ENCODE data around the gene CPNE7. TPM values are rescaled to one million over a fixed set of nuclear protein-coding genes. Genes with fewer than 3 reads are reported as not detected.

Gene CPNE7
- total and polyA plus RNA-seq, 2 of the 4 experiments (the other 2 are of a cell fraction) = 5.4 to 17.4 TPM

DNA sequence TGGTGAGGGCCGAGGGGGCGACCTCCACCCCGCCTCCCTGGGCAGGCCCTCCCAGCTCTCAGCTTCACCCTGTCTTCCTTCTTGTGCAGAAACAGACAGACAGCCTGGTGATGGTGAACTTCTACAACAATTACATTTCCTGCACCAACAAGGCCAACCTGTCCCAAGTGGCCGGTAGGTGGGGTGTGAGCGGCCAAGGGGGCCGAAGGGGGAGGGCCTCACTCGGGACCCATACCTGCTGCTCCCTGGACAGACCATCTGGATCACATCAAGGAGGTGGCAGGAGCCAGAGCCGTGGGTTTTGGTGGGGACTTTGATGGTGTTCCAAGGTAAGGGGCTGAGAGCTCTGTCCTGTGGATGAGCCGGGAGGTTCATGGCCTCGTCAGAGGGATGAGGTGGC, 61.8 kb downstream of the CPNE7 start:
- H4K5ac ChIP-seq (ENCODE audit: low read depth, low read length) = no peak overlapping the region
- no peak overlapping the region for H3K14ac ChIP-seq (replicated peaks; ENCODE audit: low read depth, low read length)
- H3K79me1 ChIP-seq (ENCODE audit: low read depth in 1 of 2, low read length in 2 of 2) = no peaks in the 10 kb centered on the region
- 47% methylated on average over 2 of the region's 10 CpGs; no CpG with 5 or more reads in 1 of the 2 experiments for WGBS, 2 experiments (ENCODE audit: extremely low coverage in 2 of 2, insufficient read length in 1 of 2)
- no peaks in the 10 kb centered on the region for H3K9me3 ChIP-seq (ENCODE audit: control insufficient read depth, insufficient read depth, low read length)
- no peak overlapping the region for H4K8ac ChIP-seq (ENCODE audit: low read depth in 2 of 2, low read length in 2 of 2)
- no peak overlapping the region for H3K56ac ChIP-seq (ENCODE audit: extremely low read depth, insufficient read depth, low read length)
- peaks cover 18% of the 10 kb centered on the region for H3K27me3 ChIP-seq (ENCODE audit: control insufficient read depth, insufficient read depth, low read length)
- no peak overlapping the region for H3K4me3 ChIP-seq (ENCODE audit: insufficient read depth, low read depth, low read length)
- DNase-seq (no peak), ATAC-seq (ENCODE audit: low read depth) (no peak)
- no peak overlapping the region for H3K4ac ChIP-seq (ENCODE audit: low read depth, low read length)
- H2BK5ac ChIP-seq (ENCODE audit: low read depth, low read length, poor library complexity, severe bottlenecking) = no peak overlapping the region
- H4K91ac ChIP-seq (ENCODE audit: insufficient read depth, low read depth, low read length) = no peak overlapping the region
- TF ChIP-seq MXI1 (IDR thresholded peaks at IDR 0.05; ENCODE audit: borderline replicate concordance, low read depth, low read length) (no peak), CHD1 (IDR thresholded peaks at IDR 0.05; ENCODE audit: low read depth, low read length) (no peak), FOS (IDR thresholded peaks at IDR 0.05; ENCODE audit: low read depth, low read length) (no peak), BHLHE40 (IDR thresholded peaks at IDR 0.05; ENCODE audit: low read depth, low read length) (no peak), MAZ (IDR thresholded peaks at IDR 0.05; ENCODE audit: borderline replicate concordance, low read depth, low read length) (no peak), CTCF (conservative IDR thresholded peaks at IDR 0.05; ENCODE audit: low read depth, low read length) (no peak), NFE2L2 (IDR thresholded peaks at IDR 0.05; ENCODE audit: low read depth, low read length) (no peak), CEBPB (IDR thresholded peaks at IDR 0.05; ENCODE audit: low read depth, low read length) (no peak), RAD21 (IDR thresholded peaks at IDR 0.05; ENCODE audit: low read length) (no peak), RCOR1 (IDR thresholded peaks at IDR 0.05; ENCODE audit: insufficient replicate concordance, low read length) (no peak), RFX5 (IDR thresholded peaks at IDR 0.05; ENCODE audit: low read depth, low read length) (no peak), USF2 (IDR thresholded peaks at IDR 0.05; ENCODE audit: low read depth, low read length) (no peak)
- in situ Hi-C loops (cut with MboI; ENCODE audit: low sequenced_read_pairs) = no loop called here
- H3K27ac ChIP-seq (ENCODE audit: insufficient read depth, low read length) = no peak overlapping the region
- H3K4me1 ChIP-seq (ENCODE audit: control insufficient read depth, insufficient read depth, low read length) = peaks cover 7% of the 10 kb centered on the region
- H4K20me1 ChIP-seq (ENCODE audit: insufficient read depth, low read length) = no peaks in the 10 kb centered on the region
- POLR2A ChIA-PET (ENCODE audit: unreplicated experiment) = no interaction called here
- H3K4me2 ChIP-seq (ENCODE audit: low read depth, low read length) = no peak overlapping the region
- H2BK20ac ChIP-seq (ENCODE audit: low read depth, low read length) = no peak overlapping the region
- no peaks in the 10 kb centered on the region; the same call in 1 of the 2 replicates for H3K9me1 ChIP-seq (ENCODE audit: insufficient read depth, low read length)
- H2AFZ ChIP-seq (replicated peaks; ENCODE audit: low read length, poor library complexity) = no peak overlapping the region
- no peak overlapping the region for H2AK5ac ChIP-seq (ENCODE audit: low read depth, low read length)
- H2BK120ac ChIP-seq (ENCODE audit: low read depth, low read length) = no peak overlapping the region
- no peak overlapping the region for H3K9ac ChIP-seq (ENCODE audit: low read depth, low read length)
- CTCF ChIA-PET = no interaction called here
- H3K18ac ChIP-seq (ENCODE audit: low read depth, low read length) = no peak overlapping the region
- H2BK15ac ChIP-seq (ENCODE audit: low read depth, low read length) = no peak overlapping the region
- H3K23ac ChIP-seq (ENCODE audit: low read depth, low read length) = no peak overlapping the region
- BruUV-seq (replicated peaks) = no TSS peak
- dilution Hi-C loops (cut with HindIII; ENCODE audit: low sequenced_read_pairs, unreplicated experiment) = no loop called here
- intact Hi-C loops (cut with micrococcal nuclease) = no loop called here
- no peaks in the 10 kb centered on the region for H3K36me3 ChIP-seq (ENCODE audit: control insufficient read depth, insufficient read depth, low read length)
- H2AK9ac ChIP-seq (replicated peaks; ENCODE audit: low read depth, low read length, poor library complexity) = no peak overlapping the region
